GM21786 (cell line): Measurements from ENCODE around the gene FBXO44.
A peak's percentile ranks its signal among the peaks of the same experiment; 100 is the strongest.
"Not testable (repeated sequence)": the region's sequence is repeated elsewhere in the genome, so short reads cannot be mapped to it uniquely, and the experiment has no call there.

Source experiments
- ATAC-seq: cut with Tn5 transposase; IDR thresholded peaks from one replicate; pipeline ENCODE4 v1.9.1; 2021; ENCODE audit not compliant: unreplicated experiment

The FBXO44 gene

DNA sequence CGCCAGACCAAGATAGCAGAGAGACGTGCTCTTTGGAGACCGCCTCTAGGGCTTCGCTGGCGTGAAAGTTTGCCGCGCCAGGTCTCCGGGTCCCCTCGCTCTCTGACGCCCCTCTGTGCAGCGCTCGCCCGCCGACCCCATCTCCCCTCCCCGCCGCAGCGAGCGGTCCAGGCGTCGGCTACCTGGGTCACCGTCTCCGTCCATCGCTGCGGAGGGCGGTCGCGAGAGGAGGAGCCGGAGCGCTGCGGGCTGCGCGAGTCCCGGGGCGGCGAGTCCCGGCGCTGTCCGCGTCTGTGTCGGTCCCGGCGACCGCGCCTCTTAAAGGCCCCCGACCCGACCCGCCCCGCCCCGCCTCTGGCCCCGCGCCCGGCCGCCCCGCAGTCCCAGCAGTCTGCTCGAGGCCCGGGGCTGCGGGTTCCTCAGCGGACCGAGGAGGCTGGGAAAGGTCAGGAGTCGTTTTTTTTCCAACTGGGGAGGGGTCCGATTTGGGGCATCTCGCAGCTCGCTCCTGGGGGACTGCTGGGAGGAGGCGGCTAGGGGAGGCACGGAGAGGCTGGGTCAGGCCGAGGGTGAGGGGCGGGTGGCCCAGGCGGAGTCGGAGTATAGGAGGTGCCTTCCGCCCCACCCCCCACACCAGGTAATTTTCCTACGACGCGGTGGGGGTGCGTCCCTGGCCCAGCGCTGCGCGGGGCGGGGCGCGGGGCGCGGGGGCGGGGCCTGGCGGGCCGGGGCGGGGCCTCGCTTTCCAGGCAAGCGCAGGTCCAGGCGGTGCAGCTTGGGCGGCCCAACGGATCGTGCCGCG lies at the start of gene FBXO44, which contains the start of gene FBXO2:
Gene FBXO44 (plus strand): TSS at position 741 of the 802 bp plus-strand sequence. CDS start 959 bp downstream, outside the sequence.
Gene FBXO2 (minus strand): TSS at position 293 of the 802 bp plus-strand sequence. CDS start 89 bp downstream, at position 204.
- ATAC-seq: peak; percentile 58

DNA sequence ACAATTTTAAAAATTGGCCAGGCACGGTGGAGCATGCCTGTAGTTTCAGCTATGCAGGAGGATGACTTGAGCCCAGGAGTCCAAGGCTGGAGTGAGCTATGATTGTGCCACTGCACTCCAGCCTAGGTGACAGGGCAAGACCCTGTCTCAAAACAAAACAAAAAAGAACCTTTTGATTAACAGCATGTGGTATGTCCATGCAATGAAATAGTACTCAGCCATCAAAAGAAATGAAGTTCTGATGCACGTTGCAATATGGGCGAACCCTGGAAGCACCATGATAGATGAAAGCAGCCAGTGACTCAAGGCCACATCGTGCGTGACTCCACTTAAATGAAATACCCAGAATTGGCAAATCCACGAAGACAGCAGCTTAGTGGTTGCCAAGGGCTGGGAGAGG lies 47.9 kb upstream of the FBXO44 start:
- ATAC-seq: no peak

DNA sequence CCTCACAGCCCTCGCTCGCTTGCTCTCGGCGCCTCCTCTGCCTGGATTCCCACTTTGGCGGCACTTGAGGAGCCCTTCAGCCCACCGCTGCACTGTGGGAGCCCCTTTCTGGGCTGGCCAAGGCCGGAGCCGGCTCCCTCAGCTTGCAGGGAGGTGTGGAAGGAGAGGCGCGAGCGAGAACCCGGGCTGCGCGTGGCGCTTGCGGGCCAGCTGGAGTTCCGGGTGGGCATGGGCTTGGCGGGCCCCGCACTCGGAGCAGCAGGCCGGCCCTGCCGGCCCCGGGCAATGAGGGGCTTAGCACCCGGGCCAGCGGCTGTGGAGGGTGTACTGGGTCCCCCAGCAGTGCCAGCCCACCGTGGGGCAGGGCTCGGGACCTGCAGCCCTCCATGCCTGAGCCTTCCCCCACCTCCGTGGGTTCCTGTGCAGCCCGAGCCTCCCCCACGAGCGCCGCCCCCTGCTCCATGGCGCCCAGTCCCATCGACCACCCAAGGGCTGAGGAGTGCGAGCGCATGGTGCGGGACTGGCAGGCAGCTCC lies 46.0 kb upstream of the FBXO44 start:
- not testable (repeated sequence) for ATAC-seq

DNA sequence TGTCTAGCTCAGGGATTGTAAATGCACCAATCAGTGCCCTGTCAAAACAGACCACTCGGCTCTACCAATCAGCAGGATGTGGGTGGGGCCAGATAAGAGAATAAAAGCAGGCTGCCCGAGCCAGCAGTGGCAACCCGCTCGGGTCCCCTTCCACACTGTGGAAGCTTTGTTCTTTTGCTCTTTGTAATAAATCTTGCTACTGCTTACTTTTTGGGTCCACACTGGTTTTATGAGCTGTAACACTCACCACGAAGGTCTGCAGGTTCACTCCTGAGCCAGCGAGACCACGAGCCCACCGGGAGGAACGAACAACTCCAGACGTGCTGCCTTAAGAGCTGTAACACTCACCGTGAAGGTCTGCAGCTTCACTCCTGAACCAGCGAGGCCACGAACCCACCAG lies 45.3 kb upstream of the FBXO44 start:
- not testable (repeated sequence) for ATAC-seq

GRCh38 chr1:11610629-11611180 lies 44.0 kb upstream of the FBXO44 start:
- no peak for ATAC-seq

GRCh38 chr1:11611638-11612327 lies 42.9 kb upstream of the FBXO44 start:
- no peak for ATAC-seq

DNA sequence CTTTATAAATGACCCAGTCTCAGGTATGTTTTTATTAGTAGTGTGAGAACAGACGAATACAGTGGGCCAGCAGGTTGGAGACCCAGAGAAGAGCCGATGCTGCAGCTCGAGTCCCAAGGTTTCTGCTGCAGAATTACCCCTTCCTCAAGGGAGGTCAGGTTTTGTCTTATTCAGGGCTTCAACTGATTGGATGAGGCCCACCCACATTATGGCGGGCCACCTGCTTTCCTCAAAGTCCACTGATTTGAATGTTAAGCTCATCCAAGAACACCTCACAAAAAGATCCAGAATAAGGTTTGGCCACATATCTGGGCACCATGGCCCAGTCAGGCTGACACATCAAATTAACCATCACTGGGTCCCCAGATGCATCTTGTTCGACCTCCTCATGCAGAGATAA lies 41.3 kb upstream of the FBXO44 start:
- ATAC-seq: no peak

DNA sequence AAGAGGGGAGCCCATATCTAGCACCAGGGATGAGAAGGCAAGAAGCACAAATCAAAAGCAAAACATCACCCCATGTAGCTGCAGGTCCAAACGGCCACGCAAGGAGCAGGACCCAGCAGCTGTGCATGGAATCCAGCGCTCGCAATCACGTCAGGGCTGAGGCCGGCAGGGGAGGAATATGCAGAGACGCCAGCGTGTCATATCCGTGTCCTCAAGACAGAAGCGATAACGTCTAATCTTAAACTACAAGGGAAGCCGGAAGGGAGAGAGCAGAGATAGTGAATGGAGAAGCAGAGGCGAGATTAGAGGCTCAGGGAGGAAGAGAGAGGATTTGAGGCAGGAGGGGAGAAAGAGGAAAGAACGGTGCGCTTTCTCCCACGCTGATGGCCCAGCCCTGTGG lies 39.6 kb upstream of the FBXO44 start:
- ATAC-seq: no peak

GRCh38 chr1:11616766-11617165 lies 37.9 kb upstream of the FBXO44 start:
- ATAC-seq: no peak

GRCh38 chr1:11617314-11617713 lies 37.4 kb upstream of the FBXO44 start:
- no peak for ATAC-seq

- no peak for ATAC-seq
These were observed 36.9 kb upstream of the FBXO44 start for GRCh38 chr1:11617741-11618140.

- no peak for ATAC-seq
These were observed 34.3 kb upstream of the FBXO44 start for GRCh38 chr1:11620405-11620804.

DNA sequence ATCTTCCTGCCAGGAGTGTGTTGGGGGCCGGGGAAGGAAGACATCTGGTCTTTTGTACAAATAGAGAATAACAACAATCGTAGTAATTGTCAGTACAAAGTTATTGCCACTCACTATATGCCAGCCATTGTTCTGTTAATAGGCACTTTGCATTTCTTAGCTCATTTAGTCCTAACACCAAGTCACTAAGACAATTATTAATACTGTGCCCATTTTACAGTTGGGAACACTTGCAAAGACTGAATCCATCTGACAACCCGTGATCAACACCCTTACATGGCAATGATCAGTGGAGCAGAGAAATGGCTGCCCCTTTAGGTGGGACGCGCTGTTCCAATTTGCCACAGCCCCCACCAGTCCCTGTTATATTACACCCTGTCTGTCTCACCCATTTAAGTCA lies 33.8 kb upstream of the FBXO44 start:
- no peak for ATAC-seq

DNA sequence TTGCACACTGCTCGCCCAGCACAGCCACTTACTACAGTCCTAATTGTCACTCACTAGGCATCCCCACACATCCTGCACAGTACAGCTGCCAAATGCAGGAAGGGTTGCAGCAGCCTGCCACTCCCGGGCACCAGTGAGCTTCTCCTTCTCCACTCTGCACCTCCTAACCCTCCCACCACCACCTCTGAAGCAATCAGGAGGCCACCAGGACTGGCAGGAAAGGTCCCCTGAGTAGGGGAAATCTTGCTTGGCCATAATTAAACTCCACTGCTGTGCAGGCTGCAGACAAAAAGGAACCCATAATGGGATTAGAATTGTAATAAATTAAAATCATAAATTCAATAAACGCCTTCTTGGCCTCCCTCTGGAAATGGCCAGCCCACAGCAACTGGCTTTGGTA lies 32.3 kb upstream of the FBXO44 start:
- ATAC-seq: no peak

- ATAC-seq: no peak
These were observed 31.0 kb upstream of the FBXO44 start for GRCh38 chr1:11623702-11624101.

- no peak for ATAC-seq
These were observed 28.1 kb upstream of the FBXO44 start for GRCh38 chr1:11626551-11626950.

DNA sequence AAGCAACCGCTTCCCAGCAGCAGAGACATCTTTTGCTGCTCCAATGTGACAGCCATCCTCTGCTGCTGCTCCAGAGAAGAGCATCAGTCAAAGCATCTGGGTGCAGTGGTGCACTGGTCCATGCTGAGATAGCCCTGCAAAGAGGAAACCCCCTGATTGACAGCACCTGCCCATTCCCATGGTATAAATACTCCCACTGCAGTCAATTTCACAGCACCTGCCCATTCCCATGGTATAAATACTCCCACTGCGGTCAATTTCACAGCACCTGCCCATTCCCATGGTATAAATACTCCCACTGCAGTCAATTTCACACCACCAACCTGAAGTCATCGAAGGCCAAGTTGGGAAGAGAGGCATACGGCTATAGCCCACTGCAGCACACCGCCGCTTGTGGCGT lies 25.9 kb upstream of the FBXO44 start:
- no peak for ATAC-seq

GRCh38 chr1:11629184-11630016 lies 25.3 kb upstream of the FBXO44 start:
- no peak for ATAC-seq

DNA sequence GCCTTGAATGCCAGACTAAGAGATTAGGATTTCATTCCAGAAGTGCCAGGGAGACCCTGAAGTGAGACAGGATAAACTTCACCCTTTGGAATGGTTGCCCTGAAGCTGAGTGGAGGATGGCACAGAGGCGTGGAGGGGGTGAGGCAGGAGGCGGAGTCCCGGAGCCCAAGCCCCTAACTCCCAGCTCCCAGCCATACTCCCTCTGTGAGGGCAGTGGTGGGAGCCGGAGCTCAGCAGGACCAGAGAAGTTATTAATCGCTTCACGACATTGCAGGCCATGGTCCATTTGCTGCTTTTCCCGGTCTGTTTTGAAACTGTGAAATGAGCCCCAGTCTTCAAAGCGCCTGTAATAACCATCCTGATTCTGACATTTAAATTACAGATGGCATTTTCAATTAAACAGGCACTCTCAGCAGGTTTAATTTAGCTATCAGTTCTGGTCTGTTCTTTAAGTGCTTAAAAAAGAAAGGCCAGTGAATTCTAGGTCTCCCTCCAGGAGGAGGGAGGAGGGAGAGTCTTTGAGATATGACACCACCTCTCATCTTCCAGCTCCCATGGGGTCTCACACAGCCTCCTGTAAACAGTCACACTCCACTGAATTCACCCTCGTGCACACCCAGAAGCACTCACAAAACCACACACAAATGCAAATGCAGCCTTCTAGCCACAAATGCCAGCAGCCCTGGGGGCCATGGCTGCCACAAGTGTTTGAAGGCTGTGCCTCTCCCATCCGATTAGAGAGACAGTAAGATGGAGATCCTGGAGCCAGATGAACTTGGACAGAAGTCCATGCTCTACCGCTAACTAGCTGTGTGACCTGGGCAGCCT lies 20.1 kb upstream of the FBXO44 start:
- ATAC-seq: no peak

- no peak for ATAC-seq
These were observed 16.6 kb upstream of the FBXO44 start for GRCh38 chr1:11638121-11638520.
